ENCODE measurements around the gene SIRPG.
"Not testable (repeated sequence)": the region's sequence is repeated elsewhere in the genome, so short reads cannot be mapped to it uniquely, and the experiment has no call there.

SIRPG gene

GRCh38 chr20:1652960-1653359, 4.6 kb downstream of the SIRPG start:
- Histone ChIP-seq H3K36me3 (ENCODE audit: control insufficient read depth, insufficient read depth, low read length) (no peaks in the 10 kb centered on the region), H3K4me1 (ENCODE audit: control insufficient read depth, insufficient read depth, low read length, poor library complexity, severe bottlenecking) (no peaks in the 10 kb centered on the region), H3K27ac (ENCODE audit: low read depth, low read length, severe bottlenecking) (no peak overlapping the region), H3K4me3 (ENCODE audit: extremely low read depth, insufficient read depth, low read length, poor library complexity, severe bottlenecking) (no peak overlapping the region), H3K9me3 (ENCODE audit: control insufficient read depth, low read length) (no peaks in the 10 kb centered on the region)
- WGBS, 2 experiments (ENCODE audit: insufficient coverage in 2 of 2) = 80 to 82% methylated on average over 2 to 3 of the region's 3 CpGs

- Histone ChIP-seq H3K9me3 (ENCODE audit: control insufficient read depth, low read length) (no peaks in the 10 kb centered on the region), H3K4me1 (ENCODE audit: control insufficient read depth, insufficient read depth, low read length, poor library complexity, severe bottlenecking) (no peaks in the 10 kb centered on the region), H3K36me3 (ENCODE audit: control insufficient read depth, insufficient read depth, low read length) (no peaks in the 10 kb centered on the region), H3K27ac (ENCODE audit: low read depth, low read length, severe bottlenecking) (no peak overlapping the region), H3K4me3 (ENCODE audit: extremely low read depth, insufficient read depth, low read length, poor library complexity, severe bottlenecking) (no peak overlapping the region)
- 100% methylated on average over 1 of the region's 1 CpG for WGBS, 2 experiments (ENCODE audit: insufficient coverage in 2 of 2)
Observed at GRCh38 chr20:1652104-1652503, 5.5 kb downstream of the SIRPG start.

GRCh38 chr20:1651268-1652058, 6.1 kb downstream of the SIRPG start:
- Histone ChIP-seq H3K4me1 (ENCODE audit: control insufficient read depth, insufficient read depth, low read length, poor library complexity, severe bottlenecking) (no peaks in the 10 kb centered on the region), H3K27ac (ENCODE audit: low read depth, low read length, severe bottlenecking) (no peak overlapping the region), H3K36me3 (ENCODE audit: control insufficient read depth, insufficient read depth, low read length) (no peaks in the 10 kb centered on the region), H3K9me3 (ENCODE audit: control insufficient read depth, low read length) (no peaks in the 10 kb centered on the region), H3K4me3 (ENCODE audit: extremely low read depth, insufficient read depth, low read length, poor library complexity, severe bottlenecking) (no peak overlapping the region)
- 62 to 86% methylated on average over 2 of the region's 3 CpGs for WGBS, 2 experiments (ENCODE audit: insufficient coverage in 2 of 2)

GRCh38 chr20:1648101-1648500, 9.5 kb downstream of the SIRPG start:
- H3K27ac ChIP-seq (ENCODE audit: low read depth, low read length, severe bottlenecking) = no peak overlapping the region
- no peaks in the 10 kb centered on the region for H3K4me1 ChIP-seq (ENCODE audit: control insufficient read depth, insufficient read depth, low read length, poor library complexity, severe bottlenecking)
- no peak overlapping the region for H3K4me3 ChIP-seq (ENCODE audit: extremely low read depth, insufficient read depth, low read length, poor library complexity, severe bottlenecking)
- WGBS, 2 experiments (ENCODE audit: insufficient coverage in 2 of 2) = 69 to 76% methylated on average over 2 to 3 of the region's 5 CpGs
- no peaks in the 10 kb centered on the region for H3K9me3 ChIP-seq (ENCODE audit: control insufficient read depth, low read length)
- no peaks in the 10 kb centered on the region for H3K36me3 ChIP-seq (ENCODE audit: control insufficient read depth, insufficient read depth, low read length)

GRCh38 chr20:1646975-1647431, 10.6 kb downstream of the SIRPG start:
- H3K9me3 ChIP-seq (ENCODE audit: control insufficient read depth, low read length) = no peaks in the 10 kb centered on the region
- H3K27ac ChIP-seq (ENCODE audit: low read depth, low read length, severe bottlenecking) = no peak overlapping the region
- WGBS, 2 experiments (ENCODE audit: insufficient coverage in 2 of 2) = 90 to 100% methylated on average over 1 to 2 of the region's 3 CpGs
- no peaks in the 10 kb centered on the region for H3K36me3 ChIP-seq (ENCODE audit: control insufficient read depth, insufficient read depth, low read length)
- H3K4me1 ChIP-seq (ENCODE audit: control insufficient read depth, insufficient read depth, low read length, poor library complexity, severe bottlenecking) = no peaks in the 10 kb centered on the region
- no peak overlapping the region for H3K4me3 ChIP-seq (ENCODE audit: extremely low read depth, insufficient read depth, low read length, poor library complexity, severe bottlenecking)

- Histone ChIP-seq H3K36me3 (ENCODE audit: control insufficient read depth, insufficient read depth, low read length) (no peaks in the 10 kb centered on the region), H3K9me3 (ENCODE audit: control insufficient read depth, low read length) (no peaks in the 10 kb centered on the region), H3K27ac (ENCODE audit: low read depth, low read length, severe bottlenecking) (no peak overlapping the region), H3K4me3 (ENCODE audit: extremely low read depth, insufficient read depth, low read length, poor library complexity, severe bottlenecking) (no peak overlapping the region), H3K4me1 (ENCODE audit: control insufficient read depth, insufficient read depth, low read length, poor library complexity, severe bottlenecking) (no peaks in the 10 kb centered on the region)
- 93% methylated on average over 8 of the region's 8 CpGs for WGBS, 2 experiments (ENCODE audit: insufficient coverage in 2 of 2)
Observed at GRCh38 chr20:1644101-1644962, 13.2 kb downstream of the SIRPG start.

- H3K4me1 ChIP-seq (ENCODE audit: control insufficient read depth, insufficient read depth, low read length, poor library complexity, severe bottlenecking); H3K4me3 ChIP-seq (ENCODE audit: extremely low read depth, insufficient read depth, low read length, poor library complexity, severe bottlenecking); H3K9me3 ChIP-seq (ENCODE audit: control insufficient read depth, low read length); H3K27ac ChIP-seq (ENCODE audit: low read depth, low read length, severe bottlenecking); H3K36me3 ChIP-seq (ENCODE audit: control insufficient read depth, insufficient read depth, low read length): not testable (repeated sequence)
- WGBS, 2 experiments (ENCODE audit: insufficient coverage in 2 of 2) = no CpG with 5 or more reads among the region's 2 CpGs
Observed at GRCh38 chr20:1638643-1639042, 18.9 kb downstream of the SIRPG start.

GRCh38 chr20:1637755-1638154, 19.8 kb downstream of the SIRPG start:
- H3K36me3 ChIP-seq (ENCODE audit: control insufficient read depth, insufficient read depth, low read length) = no peaks in the 10 kb centered on the region
- 100% methylated on average over 1 of the region's 2 CpGs for WGBS, 2 experiments (ENCODE audit: insufficient coverage in 2 of 2)
- no peak overlapping the region for H3K27ac ChIP-seq (ENCODE audit: low read depth, low read length, severe bottlenecking)
- no peak overlapping the region for H3K4me3 ChIP-seq (ENCODE audit: extremely low read depth, insufficient read depth, low read length, poor library complexity, severe bottlenecking)
- no peaks in the 10 kb centered on the region for H3K4me1 ChIP-seq (ENCODE audit: control insufficient read depth, insufficient read depth, low read length, poor library complexity, severe bottlenecking)
- no peaks in the 10 kb centered on the region for H3K9me3 ChIP-seq (ENCODE audit: control insufficient read depth, low read length)

- 71 to 79% methylated on average over 2 of the region's 2 CpGs for WGBS, 2 experiments (ENCODE audit: insufficient coverage in 2 of 2)
- H3K4me1 ChIP-seq (ENCODE audit: control insufficient read depth, insufficient read depth, low read length, poor library complexity, severe bottlenecking) = no peaks in the 10 kb centered on the region
- H3K36me3 ChIP-seq (ENCODE audit: control insufficient read depth, insufficient read depth, low read length) = no peaks in the 10 kb centered on the region
- no peak overlapping the region for H3K4me3 ChIP-seq (ENCODE audit: extremely low read depth, insufficient read depth, low read length, poor library complexity, severe bottlenecking)
- H3K9me3 ChIP-seq (ENCODE audit: control insufficient read depth, low read length) = no peaks in the 10 kb centered on the region
- no peak overlapping the region for H3K27ac ChIP-seq (ENCODE audit: low read depth, low read length, severe bottlenecking)
Observed at GRCh38 chr20:1637226-1637625, 20.4 kb downstream of the SIRPG start.

GRCh38 chr20:1636621-1637020, 21.0 kb downstream of the SIRPG start:
- no peaks in the 10 kb centered on the region for H3K4me1 ChIP-seq (ENCODE audit: control insufficient read depth, insufficient read depth, low read length, poor library complexity, severe bottlenecking)
- 86 to 87% methylated on average over 2 of the region's 2 CpGs for WGBS, 2 experiments (ENCODE audit: insufficient coverage in 2 of 2)

More at GRCh38 chr20:1636621-1637020, 21.0 kb downstream of the SIRPG start:
- Histone ChIP-seq H3K4me3 (ENCODE audit: extremely low read depth, insufficient read depth, low read length, poor library complexity, severe bottlenecking) (no peak overlapping the region), H3K36me3 (ENCODE audit: control insufficient read depth, insufficient read depth, low read length) (no peaks in the 10 kb centered on the region), H3K27ac (ENCODE audit: low read depth, low read length, severe bottlenecking) (no peak overlapping the region), H3K9me3 (ENCODE audit: control insufficient read depth, low read length) (no peaks in the 10 kb centered on the region)

Measured in mesodermal cell (in vitro differentiated cells).